ENCODE data around the gene ZNF622.

ZNF622 gene

GRCh38 chr5:16427587-16427986 lies 38.0 kb downstream of the ZNF622 start:
- no peak for DNase-seq

DNA sequence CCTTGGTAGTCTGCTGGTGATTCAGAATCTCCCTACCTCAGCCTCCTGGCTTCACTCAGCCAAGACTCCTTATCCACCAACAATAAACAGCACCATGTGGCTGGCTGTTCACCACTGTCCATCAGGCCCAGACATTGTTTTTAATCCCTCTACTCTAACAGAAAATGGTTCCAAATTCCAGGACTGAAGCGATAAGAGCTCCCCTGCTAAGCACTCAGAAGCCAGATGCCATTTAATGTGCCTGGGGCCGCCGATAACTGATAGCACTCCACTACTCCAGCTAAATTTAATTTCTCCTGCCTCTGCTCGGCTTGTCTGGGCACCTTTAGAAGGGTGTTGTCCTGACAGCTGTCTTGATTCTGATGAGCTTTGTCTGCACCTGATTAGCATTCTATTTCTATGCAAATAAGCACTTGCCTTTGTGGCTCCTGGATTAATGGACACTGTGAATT lies 47.1 kb downstream of the ZNF622 start:
- DNase-seq, result no peak

- DNase-seq, result no peak
Observed at GRCh38 chr5:16417398-16418074, 48.1 kb downstream of the ZNF622 start.

DNA sequence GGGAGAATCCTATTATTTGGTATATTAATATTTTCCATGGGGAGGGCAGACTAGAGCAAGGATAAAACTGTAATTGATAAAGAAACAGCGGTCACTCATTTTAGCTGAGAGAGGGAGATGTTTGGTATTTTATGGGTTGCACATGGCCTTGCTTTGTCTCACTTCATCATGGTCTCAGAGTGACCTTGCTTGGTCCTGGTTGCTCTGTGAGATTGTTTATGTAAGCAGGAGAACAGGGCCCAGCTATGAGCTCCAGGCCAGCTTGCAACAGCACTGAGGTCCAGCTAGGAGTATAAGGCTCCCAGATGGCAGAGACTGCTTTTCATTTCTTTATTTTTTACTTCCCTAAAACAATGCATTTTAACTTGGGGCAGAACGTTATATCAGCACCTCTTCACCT lies 50.7 kb downstream of the ZNF622 start:
- no peak for DNase-seq

GRCh38 chr5:16413166-16413860 lies 52.3 kb downstream of the ZNF622 start:
- no peak for DNase-seq

- DNase-seq, result no peak
Observed at GRCh38 chr5:16412556-16412955, 53.0 kb downstream of the ZNF622 start.

- DNase-seq, result no peak
Observed at GRCh38 chr5:16411741-16412455, 53.7 kb downstream of the ZNF622 start.

- no peak for DNase-seq
Observed at GRCh38 chr5:16411235-16411634, 54.4 kb downstream of the ZNF622 start.

DNA sequence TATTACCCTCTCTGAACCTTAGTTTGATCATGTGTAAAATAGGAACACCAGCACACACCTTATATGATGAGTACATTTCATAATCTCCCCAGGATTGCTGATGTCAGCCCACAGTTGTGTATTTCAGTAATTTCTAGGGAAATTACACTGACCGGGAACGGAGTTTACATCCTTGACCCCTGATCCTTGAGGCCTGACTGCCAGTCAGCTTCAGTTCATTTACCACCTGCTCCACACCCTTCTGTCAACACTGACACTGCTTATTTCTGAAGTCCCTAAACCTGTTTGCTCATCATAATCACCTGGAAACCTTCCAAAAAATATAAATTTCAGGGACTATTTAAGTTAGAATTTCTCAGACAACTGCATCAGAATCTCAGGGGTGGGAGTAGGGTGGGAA lies 55.3 kb downstream of the ZNF622 start:
- no peak for DNase-seq

DNA sequence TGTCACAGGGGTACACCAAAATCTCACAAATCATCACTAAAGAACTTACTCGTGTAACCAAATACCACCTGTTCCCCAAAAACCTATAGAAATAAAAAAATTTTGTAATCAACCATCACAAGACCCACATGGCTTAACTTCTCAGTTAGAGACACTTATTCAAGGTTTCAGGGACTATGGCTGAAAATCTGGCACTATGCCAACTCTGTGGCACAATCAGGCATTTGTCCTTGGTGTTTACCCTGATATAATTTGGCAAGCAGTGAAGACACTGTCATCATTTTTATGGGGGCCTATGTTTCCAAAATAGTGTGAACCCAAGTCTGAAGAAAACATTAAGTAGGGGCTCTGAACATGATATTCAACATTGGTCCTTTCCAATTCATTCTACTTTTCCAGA lies 59.0 kb downstream of the ZNF622 start:
- DNase-seq, result no peak

- no peak for DNase-seq
Observed at GRCh38 chr5:16406023-16406422, 59.6 kb downstream of the ZNF622 start.

All from left hindlimb (tissue), 1 donor.